B cell (primary cell): ENCODE measurements around the gene SORL1.

Experiments used
- EZH2 ChIP-seq: IDR thresholded peaks from 2 replicates; pipeline ENCODE4 v1.6.1; 2012; ENCODE audit warnings: borderline replicate concordance, low read depth, mild to moderate bottlenecking, moderate library complexity, low read length; ENCODE audit not compliant: insufficient read depth, poor library complexity, severe bottlenecking
- TF ChIP-seq, protein P1 (sequence below): fragments of 200-600 bp; IDR thresholded peaks from one replicate; pipeline ENCODE4 v1.8.0; 2022; ENCODE audit warnings: antibody characterized with exemption, mild to moderate bottlenecking

DNA sequence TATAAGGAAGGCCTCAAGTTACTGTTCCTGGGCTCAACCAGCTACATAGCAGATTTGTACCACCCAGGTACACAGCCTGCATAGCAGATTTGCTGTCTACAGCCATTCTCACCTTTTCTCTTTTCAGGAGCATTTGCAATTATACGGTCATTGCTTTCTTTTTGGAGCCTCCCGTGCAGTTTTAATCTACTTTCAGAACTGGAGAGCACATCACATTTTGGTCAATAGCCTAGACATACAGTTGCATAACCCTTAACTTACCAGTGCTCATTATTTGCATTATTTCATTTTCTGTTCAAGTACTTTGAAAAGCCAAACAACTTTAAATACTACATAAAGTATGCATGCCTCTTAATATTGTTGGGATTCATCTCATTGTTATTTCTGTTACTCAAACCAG, 151.2 kb downstream of the SORL1 start:
- TF ChIP-seq, protein P1, sequence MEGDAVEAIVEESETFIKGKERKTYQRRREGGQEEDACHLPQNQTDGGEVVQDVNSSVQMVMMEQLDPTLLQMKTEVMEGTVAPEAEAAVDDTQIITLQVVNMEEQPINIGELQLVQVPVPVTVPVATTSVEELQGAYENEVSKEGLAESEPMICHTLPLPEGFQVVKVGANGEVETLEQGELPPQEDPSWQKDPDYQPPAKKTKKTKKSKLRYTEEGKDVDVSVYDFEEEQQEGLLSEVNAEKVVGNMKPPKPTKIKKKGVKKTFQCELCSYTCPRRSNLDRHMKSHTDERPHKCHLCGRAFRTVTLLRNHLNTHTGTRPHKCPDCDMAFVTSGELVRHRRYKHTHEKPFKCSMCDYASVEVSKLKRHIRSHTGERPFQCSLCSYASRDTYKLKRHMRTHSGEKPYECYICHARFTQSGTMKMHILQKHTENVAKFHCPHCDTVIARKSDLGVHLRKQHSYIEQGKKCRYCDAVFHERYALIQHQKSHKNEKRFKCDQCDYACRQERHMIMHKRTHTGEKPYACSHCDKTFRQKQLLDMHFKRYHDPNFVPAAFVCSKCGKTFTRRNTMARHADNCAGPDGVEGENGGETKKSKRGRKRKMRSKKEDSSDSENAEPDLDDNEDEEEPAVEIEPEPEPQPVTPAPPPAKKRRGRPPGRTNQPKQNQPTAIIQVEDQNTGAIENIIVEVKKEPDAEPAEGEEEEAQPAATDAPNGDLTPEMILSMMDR = no peak
- TF ChIP-seq EZH2 = no peak
